PC-3 (cell line): ENCODE data around the gene FOXM1. TPM values are rescaled to one million over a fixed set of nuclear protein-coding genes. Genes with fewer than 3 reads are reported as not detected.
"Not testable (repeated sequence)": the region's sequence is repeated elsewhere in the genome, so short reads cannot be mapped to it uniquely, and the experiment has no call there.

Experiments used
- ATAC-seq: fragments of 200-7000 bp; cut with Tn5 transposase; 2 replicates; pipeline ENCODE4 v1.9.1; 2020; ENCODE audit warnings: mild to moderate bottlenecking, moderate library complexity
- BruUV-seq: library from RNA; stranded (reverse); fragments of 400-500 nt; replicated peaks from 2 replicates; lab custom pipeline; 2021; lab: Mats Ljungman, UMichigan
- CTCF ChIA-PET: fragments of 300-600 bp; sonication (Branson Sonifier 250); formaldehyde crosslinking; loops from one replicate; lab custom pipeline; 2022; ENCODE audit warnings: antibody characterized with exemption; lab: Charles Lee
- POLR2A ChIA-PET: fragments of 300-600 bp; sonication (Branson Sonifier 250); formaldehyde crosslinking; loops from one replicate; lab custom pipeline; 2022; ENCODE audit warnings: antibody characterized with exemption; ENCODE audit not compliant: unreplicated experiment; lab: Charles Lee
- DNase-seq: peaks from one replicate; pipeline ENCODE4 v3.0.0-alpha.2; 2015
- H2AFZ ChIP-seq: fragments of 300-600 bp; sonication (generic); 2 replicates; pipeline ENCODE4 v1.6.0; 2016; ENCODE audit warnings: antibody characterized with exemption, low read length
- H3F3A ChIP-seq: fragments of 300-600 bp; sonication (generic); one replicate; pipeline ENCODE4 v1.6.0; 2017; ENCODE audit warnings: antibody characterized with exemption, low read length, control low read depth, mild to moderate bottlenecking; ENCODE audit not compliant: unreplicated experiment
- H3K27ac ChIP-seq: fragments of 300-600 bp; sonication (generic); 2 replicates; pipeline ENCODE4 v1.5.1; 2016; ENCODE audit warnings: mild to moderate bottlenecking, low read length
- H3K27me3 ChIP-seq: fragments of 300-600 bp; sonication (generic); 2 replicates; pipeline ENCODE4 v1.6.1; 2016; ENCODE audit warnings: low read length, mixed read lengths
- H3K36me3 ChIP-seq: fragments of 300-600 bp; sonication (generic); 2 replicates; pipeline ENCODE4 v1.6.1; 2016; ENCODE audit warnings: low read depth, mixed run types, low read length, mixed read lengths
- H3K4me1 ChIP-seq: fragments of 300-600 bp; sonication (generic); 2 replicates; pipeline ENCODE4 v1.5.1; 2016; ENCODE audit warnings: low read length; ENCODE audit not compliant: insufficient read depth
- H3K4me2 ChIP-seq: fragments of 300-600 bp; sonication (generic); 2 replicates; pipeline ENCODE4 v1.6.0; 2016; ENCODE audit warnings: low read length
- H3K4me3 ChIP-seq: fragments of 300-600 bp; sonication (generic); 2 replicates; pipeline ENCODE4 v1.5.1; 2016; ENCODE audit warnings: mild to moderate bottlenecking, low read length, mixed read lengths
- H3K79me2 ChIP-seq: fragments of 300-600 bp; sonication (generic); 2 replicates; pipeline ENCODE4 v1.6.1; 2017; ENCODE audit warnings: low read length, mixed read lengths
- H3K9ac ChIP-seq: fragments of 300-600 bp; sonication (generic); 2 replicates; pipeline ENCODE4 v1.6.0; 2016; ENCODE audit warnings: mild to moderate bottlenecking, low read length
- H3K9me2 ChIP-seq: fragments of 300-600 bp; sonication (generic); replicated peaks from 2 replicates; pipeline ENCODE4 v1.6.1; 2016; ENCODE audit warnings: mixed run types, low read length, mixed read lengths
- H3K9me3 ChIP-seq: fragments of 300-600 bp; sonication (generic); 2 replicates; pipeline ENCODE4 v1.6.1; 2016; ENCODE audit warnings: low read length, mixed read lengths
- H4K20me1 ChIP-seq: fragments of 300-600 bp; sonication (generic); 2 replicates; pipeline ENCODE4 v1.6.1; 2016; ENCODE audit warnings: low read length, mixed read lengths
- CTCF ChIP-seq: fragments of 300-600 bp; sonication (generic); conservative IDR thresholded peaks from 2 replicates; pipeline ENCODE4 v1.5.1; 2017; ENCODE audit warnings: antibody characterized with exemption, low read depth, mild to moderate bottlenecking, low read length
- EZH2 ChIP-seq: fragments of 300-600 bp; sonication (generic); IDR thresholded peaks from one replicate; pipeline ENCODE4 v1.6.1; 2017; ENCODE audit warnings: antibody characterized with exemption, mild to moderate bottlenecking, low read length; ENCODE audit not compliant: unreplicated experiment
- EZH2phosphoT487 ChIP-seq: fragments of 300-600 bp; sonication (generic); IDR thresholded peaks from 2 replicates; pipeline ENCODE4 v1.6.1; 2018; ENCODE audit warnings: mild to moderate bottlenecking, antibody characterized with exemption, low read length, borderline replicate concordance
- intact Hi-C: fragments of 100-400 bp; cut with micrococcal nuclease; formaldehyde crosslinking; loops from 2 replicates; pipeline ENCODE4 v1.9.0; 2023
- total RNA-seq: library from RNA; depleted of rRNA; stranded (reverse); fragments of >200 nt; gene quantifications from 2 replicates; pipeline ENCODE4 v1.2.3, GENCODE V29; 2014

FOXM1 gene
- total RNA-seq, 1 experiment from 2014 or later, result 71.4 TPM

GRCh38 chr12:2877953-2878732, 1.2 kb upstream of the FOXM1 start:
- no peak overlapping the region; the same call in 1 of the 2 replicates for H2AFZ ChIP-seq

GRCh38 chr12:2876431-2877046, 435 bp downstream of the FOXM1 start:
- POLR2A ChIA-PET, result interaction anchor here (0.6 kb wide), 1 partner anchor 44 kb away, joined by 3 read pairs; no protein-coding TSS in a partner anchor

More at GRCh38 chr12:2877953-2878732, 1.2 kb upstream of the FOXM1 start:
- intact Hi-C loops, result loop anchor here (2.0 to 5.0 kb wide), 2 partner anchors 13 to 66 kb away; partner anchors contain the start of genes ITFG2 and TULP3
- no peaks in the 10 kb centered on the region for H3K9me2 ChIP-seq
- peak overlapping the region; percentile 70 for H3K27ac ChIP-seq
- H3K27me3 ChIP-seq, result no peaks in the 10 kb centered on the region
- POLR2A ChIA-PET, result interaction anchor here (0.6 kb wide), 1 partner anchor 109 kb away, joined by 4 read pairs; no protein-coding TSS in a partner anchor
- no peaks in the 10 kb centered on the region for H4K20me1 ChIP-seq
- H3F3A ChIP-seq, result no peaks in the 10 kb centered on the region
- H3K9ac ChIP-seq, result peak overlapping the region; percentile 96
- H3K79me2 ChIP-seq, result peaks cover 93% of the 10 kb centered on the region
- peak overlapping the region; percentile 72 for H3K4me3 ChIP-seq
- CTCF ChIA-PET, result no interaction called here
- no peak for TF ChIP-seq EZH2
- no peak; the same call in 1 of the 2 replicates for TF ChIP-seq CTCF
- TF ChIP-seq EZH2phosphoT487, result no peak
- BruUV-seq, result no TSS peak
- ATAC-seq (no peak), DNase-seq (no peak)
- H3K4me2 ChIP-seq, result peak overlapping the region; percentile 100
- H3K36me3 ChIP-seq, result peaks cover 9% of the 10 kb centered on the region
- peaks cover 13% of the 10 kb centered on the region for H3K4me1 ChIP-seq
- no peaks in the 10 kb centered on the region for H3K9me3 ChIP-seq

GRCh38 chr12:2868986-2869632, 7.9 kb downstream of the FOXM1 start:
- H3K4me2 ChIP-seq, intact Hi-C loops, H3F3A ChIP-seq, H3K9ac ChIP-seq, POLR2A ChIA-PET, CTCF ChIA-PET, H3K4me1 ChIP-seq, H3K9me3 ChIP-seq, H3K4me3 ChIP-seq, BruUV-seq, H3K9me2 ChIP-seq, H3K27ac ChIP-seq, H4K20me1 ChIP-seq, H3K27me3 ChIP-seq, H2AFZ ChIP-seq: not testable (repeated sequence)
- peak; percentile 4 for DNase-seq
- Histone ChIP-seq H3K79me2 (peaks cover 28% of the 10 kb centered on the region), H3K36me3 (peaks cover 38% of the 10 kb centered on the region)
- peak; percentile 50 for ATAC-seq

More at GRCh38 chr12:2876431-2877046, 435 bp downstream of the FOXM1 start:
- peak overlapping the region; percentile 72 for H3K4me3 ChIP-seq
- H4K20me1 ChIP-seq, result no peaks in the 10 kb centered on the region
- H3K9me2 ChIP-seq, result no peaks in the 10 kb centered on the region
- BruUV-seq, result no TSS peak
- intact Hi-C loops, result loop anchor here (2.0 to 5.0 kb wide), 2 partner anchors 14 to 64 kb away; partner anchors contain the start of genes ITFG2 and TULP3
- peak overlapping the region; percentile 85 for H2AFZ ChIP-seq
- peak overlapping the region; percentile 100 for H3K4me2 ChIP-seq
- peaks cover 92% of the 10 kb centered on the region for H3K79me2 ChIP-seq
- H3K9me3 ChIP-seq, result no peaks in the 10 kb centered on the region
- peak; percentile 69 for ATAC-seq
- peaks cover 13% of the 10 kb centered on the region for H3K4me1 ChIP-seq
- peak; percentile 20 for DNase-seq
- H3K27ac ChIP-seq, result peak overlapping the region; percentile 70
- CTCF ChIA-PET, result no interaction called here
- no peak for TF ChIP-seq EZH2
- H3K27me3 ChIP-seq, result no peaks in the 10 kb centered on the region
- H3F3A ChIP-seq, result no peaks in the 10 kb centered on the region
- peaks cover 18% of the 10 kb centered on the region for H3K36me3 ChIP-seq
- peak overlapping the region; percentile 96 for H3K9ac ChIP-seq
